Right renal pelvis (tissue), 4 donors: ENCODE results near the gene TEX2. TPM values are rescaled to one million over a fixed set of nuclear protein-coding genes. Genes with fewer than 3 reads are reported as not detected.

Experiments used
- polyA plus RNA-seq, 4 donors: library from polyadenylated mRNA; unstranded; fragments of 120-200 nt; gene quantifications; one replicate each; pipeline ENCODE4 v1.2.1, GENCODE V29; 2013; ENCODE audit not compliant: insufficient read length in 4 of 4

Gene TEX2
- polyA plus RNA-seq, 4 donors, result 24.6 to 28.7 (median 27.2) TPM

Other genes starting within 250 kb of the TEX2 start
- gene ICAM2, start 242.6 kb downstream of the TEX2 start, polyA plus RNA-seq, result 10 to 100 TPM; 28.7 to 32.6 (median 31.1) TPM
- 10 to 100 TPM in 2 of 4 donors, 1 to 10 TPM in 2; 8.8 to 10.7 (median 9.5) TPM for gene ERN1, start 133.1 kb downstream of the TEX2 start, polyA plus RNA-seq
- gene PECAM1, start 127.6 kb upstream of the TEX2 start, polyA plus RNA-seq, result 100 to 1,000 TPM; 105 to 140 (median 133) TPM
- gene MILR1, start 185.9 kb upstream of the TEX2 start, polyA plus RNA-seq, result 1 to 10 TPM; 1.7 to 3.8 (median 2.7) TPM
- gene POLG2, start 233.8 kb upstream of the TEX2 start, polyA plus RNA-seq, result 10 to 100 TPM; 24.5 to 35.1 (median 28.5) TPM
- 100 to 1,000 TPM; 725 to 890 (median 831) TPM for gene DDX5, start 243.0 kb upstream of the TEX2 start, polyA plus RNA-seq
- 100 to 1,000 TPM in 2 of 4 donors, 10 to 100 TPM in 2; 81.9 to 123 (median 98.2) TPM for gene CEP95, start 243.7 kb upstream of the TEX2 start, polyA plus RNA-seq